Measurements from ENCODE around the gene GLI2. TPM values are rescaled to one million over a fixed set of nuclear protein-coding genes. Genes with fewer than 3 reads are reported as not detected.

The GLI2 gene
- polyA plus RNA-seq, 3 donors = not detected

- peaks cover 49 to 65% (median 52%) of the 10 kb centered on the region in 3 donors for H3K27me3 Mint-ChIP-seq (ENCODE audit: low read depth in 3 of 3)
- H3K36me3 Mint-ChIP-seq = no peaks in the 10 kb centered on the region
- Histone ChIP-seq H3K79me2 (ENCODE audit: insufficient read depth, low read length) (no peaks in the 10 kb centered on the region), H3K4me2 (replicated peaks; ENCODE audit: extremely low read depth, low read length, poor library complexity, severe bottlenecking) (no peak overlapping the region), H4K20me1 (ENCODE audit: insufficient read depth, low read length) (no peaks in the 10 kb centered on the region), H2AFZ (ENCODE audit: insufficient read depth, low read depth, low read length, poor library complexity, severe bottlenecking) (no peak overlapping the region), H3K9me3 (replicated peaks in 1 of 2; ENCODE audit: control insufficient read depth in 1 of 2, insufficient read depth in 1 of 2, low read length in 2 of 2) (peaks cover 0 to 7% of the 10 kb centered on the region in 2 donors), H3K4me1 (ENCODE audit: control insufficient read depth in 1 of 2, insufficient read depth in 2 of 2, low read length in 2 of 2) (peaks cover 0 to 6% of the 10 kb centered on the region in 2 donors), H3K27me3 (ENCODE audit: control insufficient read depth in 2 of 2, insufficient read depth in 2 of 2, low read length in 2 of 2) (peaks cover 30 to 57% of the 10 kb centered on the region in 2 donors), H3K9ac (ENCODE audit: insufficient read depth, low read length, poor library complexity, severe bottlenecking) (no peak overlapping the region), H3K27ac (ENCODE audit: low read depth in 1 of 2, low read length in 2 of 2) (no peak overlapping the region), H3K36me3 (replicated peaks in 1 of 2; ENCODE audit: control insufficient read depth in 1 of 2, insufficient read depth in 2 of 2, low read length in 2 of 2) (no peaks in the 10 kb centered on the region), H3K4me3 (replicated peaks in 1 of 3; ENCODE audit: low read depth in 2 of 3, low read length in 3 of 3) (no peak overlapping the region)
- H3K4me1 Mint-ChIP-seq = peaks cover 4% of the 10 kb centered on the region
- DNase-seq = no peak
- peak overlapping the region in 1 of 2 donors; percentile 27 for H3K4me3 Mint-ChIP-seq
- H3K9me3 Mint-ChIP-seq = peaks cover 0 to 10% (median 0%) of the 10 kb centered on the region in 7 donors
- intact Hi-C loops (cut with micrococcal nuclease) = no loop called here
- TF ChIP-seq, protein P1, sequence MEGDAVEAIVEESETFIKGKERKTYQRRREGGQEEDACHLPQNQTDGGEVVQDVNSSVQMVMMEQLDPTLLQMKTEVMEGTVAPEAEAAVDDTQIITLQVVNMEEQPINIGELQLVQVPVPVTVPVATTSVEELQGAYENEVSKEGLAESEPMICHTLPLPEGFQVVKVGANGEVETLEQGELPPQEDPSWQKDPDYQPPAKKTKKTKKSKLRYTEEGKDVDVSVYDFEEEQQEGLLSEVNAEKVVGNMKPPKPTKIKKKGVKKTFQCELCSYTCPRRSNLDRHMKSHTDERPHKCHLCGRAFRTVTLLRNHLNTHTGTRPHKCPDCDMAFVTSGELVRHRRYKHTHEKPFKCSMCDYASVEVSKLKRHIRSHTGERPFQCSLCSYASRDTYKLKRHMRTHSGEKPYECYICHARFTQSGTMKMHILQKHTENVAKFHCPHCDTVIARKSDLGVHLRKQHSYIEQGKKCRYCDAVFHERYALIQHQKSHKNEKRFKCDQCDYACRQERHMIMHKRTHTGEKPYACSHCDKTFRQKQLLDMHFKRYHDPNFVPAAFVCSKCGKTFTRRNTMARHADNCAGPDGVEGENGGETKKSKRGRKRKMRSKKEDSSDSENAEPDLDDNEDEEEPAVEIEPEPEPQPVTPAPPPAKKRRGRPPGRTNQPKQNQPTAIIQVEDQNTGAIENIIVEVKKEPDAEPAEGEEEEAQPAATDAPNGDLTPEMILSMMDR (IDR thresholded peaks at IDR 0.05) = no peak
- 76% methylated on average over 4 of the region's 10 CpGs for WGBS (ENCODE audit: insufficient coverage)
- H3K27ac Mint-ChIP-seq = no peak overlapping the region
These were observed 2.3 kb upstream of the GLI2 start for GRCh38 chr2:120733238-120733932.

- no peaks in the 10 kb centered on the region for H3K36me3 Mint-ChIP-seq
- no peak for DNase-seq
- peaks cover 46 to 74% of the 10 kb centered on the region in 2 donors for H3K27me3 ChIP-seq (ENCODE audit: control insufficient read depth in 2 of 2, insufficient read depth in 2 of 2, low read length in 2 of 2)
- no peak overlapping the region for H3K4me2 ChIP-seq (replicated peaks; ENCODE audit: extremely low read depth, low read length, poor library complexity, severe bottlenecking)
- TF ChIP-seq, protein P1 (IDR thresholded peaks at IDR 0.05) = no peak
- H3K27ac Mint-ChIP-seq = no peak overlapping the region
- intact Hi-C loops (cut with micrococcal nuclease) = no loop called here
- H3K4me3 ChIP-seq (replicated peaks in 1 of 3; ENCODE audit: low read depth in 2 of 3, low read length in 3 of 3) = no peak overlapping the region
- peaks cover 64 to 79% (median 68%) of the 10 kb centered on the region in 3 donors for H3K27me3 Mint-ChIP-seq (ENCODE audit: low read depth in 3 of 3)
- peak overlapping the region in 1 of 2 donors; percentile 70 for H3K4me3 Mint-ChIP-seq
- peaks cover 0 to 8% of the 10 kb centered on the region in 2 donors for H3K9me3 ChIP-seq (replicated peaks in 1 of 2; ENCODE audit: control insufficient read depth in 1 of 2, insufficient read depth in 1 of 2, low read length in 2 of 2)
- H3K79me2 ChIP-seq (ENCODE audit: insufficient read depth, low read length) = no peaks in the 10 kb centered on the region
- H3K4me1 ChIP-seq (ENCODE audit: control insufficient read depth in 1 of 2, insufficient read depth in 2 of 2, low read length in 2 of 2) = peaks cover 0 to 6% of the 10 kb centered on the region in 2 donors
- no peak overlapping the region for H2AFZ ChIP-seq (ENCODE audit: insufficient read depth, low read depth, low read length, poor library complexity, severe bottlenecking)
- no peaks in the 10 kb centered on the region for H3K36me3 ChIP-seq (replicated peaks in 1 of 2; ENCODE audit: control insufficient read depth in 1 of 2, insufficient read depth in 2 of 2, low read length in 2 of 2)
- H3K4me1 Mint-ChIP-seq = peaks cover 4% of the 10 kb centered on the region
- H4K20me1 ChIP-seq (ENCODE audit: insufficient read depth, low read length) = no peaks in the 10 kb centered on the region
- 15% methylated on average over 17 of the region's 40 CpGs for WGBS (ENCODE audit: insufficient coverage)
- H3K9ac ChIP-seq (ENCODE audit: insufficient read depth, low read length, poor library complexity, severe bottlenecking) = no peak overlapping the region
- H3K9me3 Mint-ChIP-seq = peaks cover 0 to 12% (median 0%) of the 10 kb centered on the region in 7 donors
- H3K27ac ChIP-seq (ENCODE audit: low read depth in 1 of 2, low read length in 2 of 2) = no peak overlapping the region
These were observed 577 bp upstream of the GLI2 start for GRCh38 chr2:120734930-120735651.

All from CD14-positive monocyte (primary cell).